HG03064 (cell line): ENCODE data around the gene SDHAF1.

Experiments
- ATAC-seq: cut with Tn5 transposase; IDR thresholded peaks from one replicate; pipeline ENCODE4 v1.9.1; 2021; ENCODE audit warnings: low read depth; ENCODE audit not compliant: unreplicated experiment

SDHAF1 gene

DNA sequence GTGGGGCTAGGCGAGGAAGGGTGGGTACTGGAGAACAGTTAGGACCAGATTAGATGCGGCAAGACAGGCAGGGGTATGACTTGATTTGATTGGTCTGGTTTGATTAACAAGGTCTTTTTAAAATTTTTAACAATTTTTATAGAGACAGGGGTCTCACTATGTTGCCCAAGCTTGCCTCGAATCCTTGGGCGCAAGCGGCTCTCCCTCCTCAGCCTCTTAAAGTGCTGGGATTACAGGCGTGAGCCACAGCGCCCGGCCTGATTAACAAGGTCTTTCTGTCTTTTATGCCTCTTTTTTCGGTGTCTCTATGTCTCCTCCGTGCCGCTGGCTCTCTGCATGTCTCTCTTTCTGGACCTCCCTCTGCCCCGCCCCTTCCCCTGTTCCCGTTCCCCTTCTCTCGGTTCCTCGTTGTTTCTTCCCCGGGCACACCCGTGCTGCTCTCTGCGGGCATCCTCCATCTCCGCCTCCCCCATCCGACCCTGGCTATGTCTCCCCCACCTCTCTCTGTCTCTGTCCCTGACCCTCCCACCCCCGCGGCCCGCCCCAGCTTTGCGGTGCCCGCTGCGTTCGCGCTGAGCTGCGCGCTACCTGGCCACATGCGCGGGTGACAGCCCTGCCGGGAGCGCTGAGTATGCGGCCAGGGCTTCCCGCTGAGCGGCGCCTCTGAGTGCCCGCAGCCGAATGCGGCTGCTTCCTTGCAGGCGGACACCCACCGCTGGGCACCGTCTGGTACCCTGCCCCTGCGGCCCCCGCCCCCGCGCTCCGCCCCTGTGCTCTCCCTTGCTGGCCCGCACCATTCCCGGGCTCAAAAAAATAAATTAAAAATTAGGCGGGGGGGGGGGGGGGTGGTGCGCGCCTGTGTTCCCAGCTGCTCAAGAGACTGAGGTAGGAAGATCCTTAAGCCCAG, 8.1 kb upstream of the SDHAF1 start:
- no peak for ATAC-seq

GRCh38 chr19:35987571-35987896, 7.5 kb upstream of the SDHAF1 start:
- ATAC-seq = no peak

DNA sequence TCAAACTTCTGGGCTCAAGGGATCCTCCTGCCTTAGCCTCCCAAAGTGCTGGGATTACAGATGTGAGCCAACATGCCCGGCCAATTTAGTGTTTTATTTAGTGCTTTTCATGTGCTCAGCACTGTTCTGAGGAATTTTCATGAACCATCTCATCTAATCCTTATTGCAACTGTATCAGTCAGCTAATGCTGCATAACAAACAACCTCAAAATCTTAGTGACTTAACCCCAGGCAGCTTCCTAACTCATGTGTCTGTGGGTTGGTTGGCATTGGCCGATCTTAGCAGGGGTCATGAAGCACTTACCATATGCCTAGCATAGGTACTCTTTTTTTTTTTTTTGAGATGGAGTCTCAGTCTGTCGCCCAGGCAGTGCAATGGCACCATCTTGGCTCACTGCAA, 6.2 kb upstream of the SDHAF1 start:
- ATAC-seq = no peak

DNA sequence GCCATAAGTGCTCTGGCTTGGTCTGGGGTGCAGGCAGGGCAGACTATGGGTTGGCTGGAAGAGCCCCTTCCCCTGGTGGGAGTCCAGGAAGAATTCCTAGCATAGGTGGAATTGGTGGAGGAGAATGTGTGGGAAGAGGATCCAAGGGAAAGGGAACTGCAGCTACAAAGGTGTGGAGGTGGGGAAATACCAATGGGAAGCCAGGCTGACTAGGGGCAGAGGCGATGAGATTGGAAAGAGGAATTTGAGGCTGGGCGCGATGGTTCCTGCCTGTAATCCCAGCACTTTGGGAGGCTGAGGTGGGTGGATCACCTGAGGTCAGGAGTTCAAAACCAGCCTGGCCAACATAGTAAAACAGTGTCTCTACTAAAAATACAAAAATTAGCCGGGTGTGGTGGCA, 4.8 kb upstream of the SDHAF1 start:
- ATAC-seq = no peak

DNA sequence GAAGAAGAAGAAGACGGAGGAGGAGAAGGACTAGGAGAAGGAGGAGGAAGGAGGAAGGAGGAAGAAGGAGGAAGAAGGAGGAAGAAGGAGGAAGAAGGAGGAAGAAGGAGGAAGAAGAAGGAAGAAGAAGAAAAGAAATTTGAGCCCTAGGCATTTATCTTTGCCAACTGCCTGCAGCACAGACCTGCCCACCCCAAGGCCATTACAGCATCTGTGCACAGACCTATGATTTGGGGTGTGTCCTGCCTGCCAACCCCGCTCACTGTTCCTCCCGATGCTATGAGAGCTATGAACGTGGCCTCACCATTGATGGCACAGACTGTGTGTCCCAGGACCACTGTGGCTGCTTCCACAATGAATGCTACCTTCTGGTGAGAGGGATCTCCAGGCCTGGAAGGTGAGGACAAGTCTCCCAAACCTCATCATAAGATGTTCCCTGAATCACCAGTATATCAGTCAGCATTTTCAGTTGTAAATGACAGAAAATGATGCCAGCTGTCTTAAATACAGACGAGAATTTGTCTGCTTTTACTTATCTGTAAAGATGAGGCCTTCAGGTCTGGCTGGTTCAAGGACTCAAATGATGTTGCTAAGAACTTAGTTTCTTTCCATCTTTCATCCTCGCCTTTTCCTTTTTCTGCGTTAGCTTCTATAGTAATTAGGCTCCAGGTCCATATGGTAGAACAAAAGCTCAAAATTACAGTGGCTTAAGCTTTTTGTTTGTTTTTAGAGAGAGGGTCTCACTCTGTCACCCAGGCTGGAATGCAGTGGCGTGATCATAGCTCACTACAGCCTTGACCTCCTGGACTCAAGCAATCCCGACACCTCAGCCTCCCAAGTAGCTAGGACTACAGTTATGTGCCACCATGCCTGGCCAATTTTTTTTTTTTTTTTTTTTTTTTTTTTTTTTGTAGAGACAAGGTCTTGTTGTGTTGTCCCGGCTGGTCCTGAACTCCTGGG, 3.9 kb upstream of the SDHAF1 start:
- ATAC-seq = no peak

- no peak for ATAC-seq
These were observed 3.1 kb upstream of the SDHAF1 start for GRCh38 chr19:35991731-35992450.

- no peak for ATAC-seq
These were observed 1.9 kb upstream of the SDHAF1 start for GRCh38 chr19:35992907-35993765.

GRCh38 chr19:35993923-35994598, 927 bp upstream of the SDHAF1 start:
- no peak for ATAC-seq

DNA sequence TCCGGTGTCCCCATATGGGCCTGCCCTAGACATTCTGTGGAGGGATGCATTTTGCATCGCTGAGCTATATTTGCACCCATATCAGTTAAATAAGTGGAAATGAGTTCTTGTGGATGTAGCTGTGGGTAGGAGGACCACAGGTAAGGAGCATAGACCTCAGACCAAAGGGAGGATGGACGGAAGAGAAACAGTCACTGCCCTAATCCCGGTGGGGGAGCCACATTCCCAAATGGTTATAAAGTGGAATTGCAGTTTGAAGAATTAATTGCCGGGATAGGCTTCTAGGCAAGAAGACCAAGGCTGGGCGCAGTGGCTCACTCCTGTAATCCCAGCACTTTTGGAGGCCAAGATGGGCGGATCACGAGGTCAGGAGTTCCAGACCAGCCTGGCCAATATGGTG, 1.8 kb downstream of the SDHAF1 start:
- ATAC-seq = no peak

GRCh38 chr19:36001605-36002004, 6.6 kb downstream of the SDHAF1 start:
- ATAC-seq = no peak

DNA sequence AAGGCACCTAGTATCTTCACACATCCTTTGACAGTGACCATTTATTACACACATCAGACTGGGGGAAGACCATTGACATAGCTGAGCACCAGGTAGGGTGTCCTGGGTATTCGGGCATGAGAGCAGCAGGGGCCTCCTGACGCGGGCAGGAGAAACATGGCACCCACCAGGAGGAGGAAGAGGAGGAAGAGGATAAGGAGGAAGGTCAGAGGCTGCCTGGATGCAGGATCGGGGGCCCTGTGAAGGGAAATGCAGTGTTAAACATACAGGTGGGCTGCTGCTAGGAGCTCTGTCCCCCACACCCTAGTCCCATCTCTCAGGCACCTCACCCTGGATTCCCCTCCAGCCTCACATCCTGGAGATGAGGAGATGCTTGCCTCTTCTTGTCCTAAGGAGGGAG, 8.3 kb downstream of the SDHAF1 start:
- no peak for ATAC-seq

DNA sequence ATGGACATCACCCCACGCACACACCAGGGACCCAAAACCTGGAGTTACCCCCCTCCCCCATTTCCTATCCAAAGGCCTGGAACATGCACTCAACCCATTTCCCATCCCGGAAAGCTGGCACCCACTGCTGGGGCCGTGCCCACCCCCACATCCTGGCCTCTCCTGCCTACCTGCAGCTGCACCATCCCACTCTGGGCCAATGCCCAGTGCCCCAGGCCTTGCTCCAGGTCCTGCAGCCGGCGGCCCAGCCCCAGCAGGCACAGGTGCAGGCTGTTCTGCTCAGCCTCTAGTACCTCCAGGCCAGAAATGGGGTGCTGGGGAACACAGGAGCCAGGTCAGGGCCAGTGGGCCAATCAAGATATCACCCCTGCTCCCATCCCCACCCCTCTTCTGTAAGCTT, 12.0 kb downstream of the SDHAF1 start:
- ATAC-seq = no peak

- no peak for ATAC-seq
These were observed 13.5 kb downstream of the SDHAF1 start, which contains the start of gene SYNE4 for GRCh38 chr19:36008336-36008978. Gene SYNE4, minus strand, starts transcription at chr19:36008813. Its CDS starts 132 bp downstream, at chr19:36008681.

DNA sequence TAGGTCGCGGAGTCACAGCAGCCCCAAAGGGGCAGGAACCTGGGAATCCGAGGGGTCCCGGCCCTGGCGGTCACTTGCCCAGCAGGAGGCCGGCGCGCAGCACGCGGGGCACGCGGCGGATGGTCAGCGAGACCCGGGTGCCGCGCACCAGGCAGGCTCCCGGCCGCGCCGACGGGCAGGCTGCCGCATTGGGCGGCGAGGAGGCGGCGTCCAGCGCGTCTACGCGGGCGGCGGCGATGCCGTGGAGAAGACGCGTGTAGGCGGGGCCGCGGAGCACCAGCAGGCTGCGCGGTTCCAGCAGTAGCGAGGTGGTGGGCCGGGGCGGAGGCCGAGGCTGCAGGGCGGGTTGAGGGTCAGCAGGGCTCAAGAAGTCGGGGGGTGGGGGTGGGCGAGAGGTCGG, 14.2 kb downstream of the SDHAF1 start:
- ATAC-seq = no peak

DNA sequence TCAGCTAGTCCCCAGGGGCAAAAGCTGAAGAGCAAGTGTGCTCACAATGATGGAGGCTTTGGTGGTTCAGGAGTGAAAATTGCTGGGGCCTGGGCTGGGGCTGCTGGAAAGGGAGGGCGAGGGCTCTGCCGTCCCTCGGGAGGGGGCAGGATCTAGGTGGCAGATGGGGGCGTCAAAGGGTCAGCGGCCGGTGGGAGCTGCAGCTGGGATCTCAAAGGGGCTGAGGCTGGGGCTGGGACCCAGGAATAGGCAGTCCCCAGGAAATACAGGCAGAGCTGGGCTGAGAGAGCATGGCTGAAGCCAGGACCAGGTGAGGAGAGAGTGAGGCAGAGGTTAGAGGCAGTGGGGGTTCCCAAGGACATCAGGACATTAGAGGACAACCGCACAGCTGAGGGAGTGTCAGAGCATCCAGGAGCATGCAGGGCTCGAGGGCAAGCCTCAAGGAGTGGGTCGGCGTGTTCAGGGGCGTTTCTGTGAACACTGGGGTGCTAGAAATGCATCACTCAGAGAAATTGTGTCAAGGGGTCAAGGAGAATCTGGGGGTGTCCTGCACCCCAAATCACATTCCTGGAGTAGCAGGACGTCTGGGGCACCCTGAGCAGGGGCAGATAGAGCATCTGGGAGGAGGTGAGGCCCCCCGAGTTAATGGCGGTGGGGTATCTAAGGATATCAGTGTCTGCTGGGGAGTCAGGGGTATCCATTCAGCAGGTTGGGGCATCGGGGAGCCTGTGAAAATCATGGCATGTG, 14.8 kb downstream of the SDHAF1 start:
- ATAC-seq = no peak

DNA sequence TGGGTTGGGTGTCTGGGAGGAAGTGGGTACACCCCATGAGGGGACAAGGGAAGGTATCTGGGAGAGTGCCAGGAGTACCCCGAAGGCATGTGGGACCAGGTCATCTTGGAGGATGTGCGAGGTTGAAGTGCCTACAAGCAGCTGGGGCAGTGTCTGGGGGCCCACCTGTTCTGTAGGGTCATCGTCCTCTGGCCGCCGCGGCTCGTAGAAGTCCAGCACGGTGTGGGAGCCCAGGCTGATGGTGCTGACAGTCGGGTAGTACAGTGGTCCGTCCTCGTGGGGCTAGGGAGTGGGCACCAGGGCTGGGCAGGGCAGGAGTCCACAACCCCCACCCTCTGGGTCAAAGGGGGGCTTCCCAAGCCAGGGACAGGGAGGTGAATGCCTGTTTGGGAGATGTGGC, 15.4 kb downstream of the SDHAF1 start:
- no peak for ATAC-seq

- ATAC-seq = no peak
These were observed 18.5 kb downstream of the SDHAF1 start for GRCh38 chr19:36013280-36014011.
